CD14-positive monocyte (primary cell): Measurements from ENCODE around the gene DNAJC18. TPM values are rescaled to one million over a fixed set of nuclear protein-coding genes. Genes with fewer than 3 reads are reported as not detected.

Experiments used
- DNase-seq, 3 donors: peaks; one replicate each; pipeline ENCODE4 v3.0.0-alpha.2; 2011 to 2022
- H2AFZ ChIP-seq: 2 replicates; pipeline ENCODE4 v1.6.0; 2012; ENCODE audit warnings: mild to moderate bottlenecking, low read depth, low read length, inconsistent platforms; ENCODE audit not compliant: insufficient read depth, poor library complexity, severe bottlenecking
- H3K27ac ChIP-seq, 2 donors: 1 replicate in 1 of 2; 2 replicates in 1 of 2; pipeline ENCODE4 v1.5.1; 2012 to 2013; ENCODE audit warnings: low read length in 2 of 2, control low read depth in 1 of 2, inconsistent platforms in 1 of 2, low read depth in 1 of 2, mild to moderate bottlenecking in 1 of 2
- H3K27me3 ChIP-seq, 2 donors: one replicate each; pipeline versions ENCODE4 v1.6.0 to v1.6.1; 2011 to 2013; ENCODE audit warnings: low read length in 2 of 2; ENCODE audit not compliant: control insufficient read depth in 2 of 2, insufficient read depth in 2 of 2
- H3K36me3 ChIP-seq, 2 donors: replicated peaks in 1 of 2; 1 replicate in 1 of 2; 2 replicates in 1 of 2; pipeline versions ENCODE4 v1.5.1 to v1.6.1; 2012 to 2013; ENCODE audit warnings: low read length in 2 of 2, control low read depth in 1 of 2, inconsistent platforms in 1 of 2, mild to moderate bottlenecking in 1 of 2; ENCODE audit not compliant: insufficient read depth in 2 of 2, control insufficient read depth in 1 of 2
- H3K4me1 ChIP-seq, 2 donors: 1 replicate in 1 of 2; 2 replicates in 1 of 2; pipeline versions ENCODE4 v1.5.1 to v1.6.1; 2012 to 2013; ENCODE audit warnings: low read length in 2 of 2, control low read depth in 1 of 2, inconsistent platforms in 1 of 2, mild to moderate bottlenecking in 1 of 2, moderate library complexity in 1 of 2; ENCODE audit not compliant: insufficient read depth in 2 of 2, control insufficient read depth in 1 of 2
- H3K4me2 ChIP-seq: replicated peaks from 2 replicates; pipeline ENCODE3; 2012; ENCODE audit warnings: low read length, moderate library complexity, mild to moderate bottlenecking; ENCODE audit not compliant: poor library complexity, severe bottlenecking; ENCODE audit errors: extremely low read depth
- H3K4me3 ChIP-seq, 3 experiments: fragments of 200-600 bp in 1 of 3; sonication (generic) in 1 of 3; replicated peaks in 1 of 3; 1 replicate in 2 of 3; 2 replicates in 1 of 3; pipeline ENCODE4 v1.5.1; 2011 to 2013; ENCODE audit warnings: low read length in 3 of 3, mild to moderate bottlenecking in 3 of 3, control low read depth in 2 of 3, low read depth in 2 of 3, inconsistent platforms in 1 of 3, moderate library complexity in 1 of 3
- H3K79me2 ChIP-seq: 2 replicates; pipeline ENCODE4 v1.6.0; 2012; ENCODE audit warnings: mild to moderate bottlenecking, control low read depth, inconsistent platforms, low read length, moderate library complexity; ENCODE audit not compliant: insufficient read depth
- H3K9ac ChIP-seq: 2 replicates; pipeline ENCODE4 v1.6.0; 2017; ENCODE audit warnings: low read length, mild to moderate bottlenecking; ENCODE audit not compliant: insufficient read depth, poor library complexity, severe bottlenecking
- H3K9me3 ChIP-seq, 2 donors: replicated peaks in 1 of 2; 1 replicate in 1 of 2; 2 replicates in 1 of 2; pipeline versions ENCODE4 v1.5.1 to v1.6.1; 2012 to 2013; ENCODE audit warnings: low read length in 2 of 2, control low read depth in 1 of 2; ENCODE audit not compliant: control insufficient read depth in 1 of 2, insufficient read depth in 1 of 2
- H4K20me1 ChIP-seq: 2 replicates; pipeline ENCODE4 v1.6.0; 2012; ENCODE audit warnings: mild to moderate bottlenecking, low read length, control low read depth, moderate library complexity; ENCODE audit not compliant: insufficient read depth
- H3K27ac Mint-ChIP-seq, 7 donors: one replicate each; pipeline ENCODE4 v1.8.0; 2020; ENCODE audit warnings: mild to moderate bottlenecking in 7 of 7, mixed read lengths in 7 of 7, moderate library complexity in 6 of 7, inconsistent platforms in 2 of 7
- H3K27me3 Mint-ChIP-seq, 3 donors: one replicate each; pipeline ENCODE4 v1.8.0; 2021 to 2022; ENCODE audit warnings: low read depth in 3 of 3, mild to moderate bottlenecking in 3 of 3, mixed read lengths in 3 of 3, moderate library complexity in 3 of 3, inconsistent platforms in 1 of 3
- H3K36me3 Mint-ChIP-seq, 2 donors: one replicate each; pipeline ENCODE4 v1.8.0; 2020; ENCODE audit warnings: mixed read lengths in 2 of 2, inconsistent platforms in 1 of 2, mild to moderate bottlenecking in 1 of 2
- H3K4me1 Mint-ChIP-seq: one replicate; pipeline ENCODE4 v1.8.0; 2020; ENCODE audit warnings: mild to moderate bottlenecking, mixed read lengths
- H3K4me3 Mint-ChIP-seq, 2 donors: one replicate each; pipeline ENCODE4 v1.8.0; 2020; ENCODE audit warnings: mild to moderate bottlenecking in 2 of 2, mixed read lengths in 2 of 2, moderate library complexity in 1 of 2
- H3K9me3 Mint-ChIP-seq, 7 donors: one replicate each; pipeline ENCODE4 v1.8.0; 2020 to 2022; ENCODE audit warnings: mixed read lengths in 7 of 7, mild to moderate bottlenecking in 6 of 7, moderate library complexity in 6 of 7, inconsistent platforms in 2 of 7
- CTCF ChIP-seq: fragments of 200-600 bp; IDR thresholded peaks from one replicate; pipeline ENCODE4 v1.8.0; 2022; ENCODE audit warnings: antibody characterized with exemption, mild to moderate bottlenecking
- whole genome bisulfite sequencing: methylation state at CpG from one replicate; pipeline ENCODE4 v1.1.5; 2013; ENCODE audit warnings: missing lambda C conversion rate; ENCODE audit not compliant: insufficient coverage; 5-methylcytosine and 5-hydroxymethylcytosine counted together
- intact Hi-C, 2 donors: fragments of 100-400 bp; cut with micrococcal nuclease; formaldehyde crosslinking; loops; one replicate each; pipeline versions ENCODE4 v1.15.0 to v1.15.1; 2023
- polyA plus RNA-seq, 3 donors: library from polyadenylated mRNA; depleted of rRNA in 1 of 3; unstranded in 2 of 3; stranded (reverse) in 1 of 3; fragments of 300-500 nt in 2 of 3; fragments of >200 nt in 1 of 3; fragmentation: Illumina TruSeq in 2 of 3; gene quantifications; 1 replicate in 2 of 3; 2 replicates in 1 of 3; pipeline ENCODE4 v1.2.3, GENCODE V29; 2012 to 2021

Gene DNAJC18
- polyA plus RNA-seq, 3 donors, result 0.87 to 2.6 (median 2.2) TPM

- no peaks in the 10 kb centered on the region for H3K4me1 ChIP-seq
- no peak overlapping the region for H3K4me3 ChIP-seq
- Mint-ChIP-seq H3K4me1 (peaks cover 4% of the 10 kb centered on the region), H3K9me3 (no peaks in the 10 kb centered on the region), H3K27me3 (no peaks in the 10 kb centered on the region), H3K36me3 (peaks cover 0 to 8% of the 10 kb centered on the region in 2 donors), H3K4me3 (no peak overlapping the region), H3K27ac (no peak overlapping the region)
- intact Hi-C loops, result no loop called here
- H2AFZ ChIP-seq, result no peak overlapping the region
- no peaks in the 10 kb centered on the region for H3K36me3 ChIP-seq
- H3K9ac ChIP-seq, result no peak overlapping the region
- H3K27ac ChIP-seq, result no peak overlapping the region
- no peak overlapping the region for H3K4me2 ChIP-seq
- no peaks in the 10 kb centered on the region for H3K27me3 ChIP-seq
- no peaks in the 10 kb centered on the region for H4K20me1 ChIP-seq
- no peak for TF ChIP-seq CTCF
- no peak for DNase-seq
- no peaks in the 10 kb centered on the region for H3K9me3 ChIP-seq
- H3K79me2 ChIP-seq, result no peaks in the 10 kb centered on the region
- 83% methylated on average over 5 of the region's 8 CpGs for WGBS
Observed at GRCh38 chr5:139426203-139426885, 13.0 kb downstream of the DNAJC18 start.

GRCh38 chr5:139425497-139425896, 13.8 kb downstream of the DNAJC18 start:
- peaks cover 4% of the 10 kb centered on the region for H3K4me1 Mint-ChIP-seq
- H3K36me3 ChIP-seq, result no peaks in the 10 kb centered on the region
- H3K27ac ChIP-seq, result no peak overlapping the region
- no peak overlapping the region for H3K4me3 Mint-ChIP-seq
- no peak overlapping the region for H3K27ac Mint-ChIP-seq
- TF ChIP-seq CTCF, result no peak
- intact Hi-C loops, result no loop called here
- no peaks in the 10 kb centered on the region for H3K4me1 ChIP-seq
- no peaks in the 10 kb centered on the region for H3K27me3 ChIP-seq
- peaks cover 0 to 8% of the 10 kb centered on the region in 2 donors for H3K36me3 Mint-ChIP-seq
- H3K9me3 ChIP-seq, result no peaks in the 10 kb centered on the region
- no peak overlapping the region for H3K9ac ChIP-seq
- no peak overlapping the region for H3K4me3 ChIP-seq
- H3K27me3 Mint-ChIP-seq, result peaks cover 0 to 1% (median 0%) of the 10 kb centered on the region in 3 donors
- no peak overlapping the region for H3K4me2 ChIP-seq
- 100% methylated on average over 1 of the region's 5 CpGs for WGBS
- no peaks in the 10 kb centered on the region for H3K79me2 ChIP-seq
- DNase-seq, result no peak
- H2AFZ ChIP-seq, result no peak overlapping the region
- no peaks in the 10 kb centered on the region for H4K20me1 ChIP-seq
- peaks cover 0 to 1% (median 0%) of the 10 kb centered on the region in 7 donors for H3K9me3 Mint-ChIP-seq
